Measurements from ENCODE around the gene PACS2.

The PACS2 gene

DNA sequence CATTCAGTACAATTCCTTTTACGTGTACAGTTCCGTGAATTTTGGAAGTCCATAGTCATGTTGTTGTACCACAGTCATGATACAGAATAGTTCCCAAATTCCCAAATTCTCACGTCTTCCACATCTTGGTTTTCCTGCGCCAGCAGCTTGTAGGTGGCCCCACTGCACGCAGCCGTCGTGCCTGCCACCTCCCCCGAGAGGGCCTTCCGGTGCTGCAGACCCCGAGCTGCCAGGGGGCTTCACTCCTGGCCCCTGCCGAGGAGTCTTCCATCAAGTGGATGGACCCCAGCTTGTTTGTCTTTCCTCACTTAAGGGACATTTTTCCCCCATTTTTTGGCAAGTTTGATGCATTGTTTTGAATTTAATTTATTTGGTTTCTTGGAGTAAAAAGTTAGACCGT is 121.9 kb downstream of the PACS2 start:
- DNase-seq (ENCODE audit: low spot score), result no peak
- TF ChIP-seq CTCF (IDR thresholded peaks at IDR 0.05; ENCODE audit: extremely low read depth, missing control alignments), result no peak

DNA sequence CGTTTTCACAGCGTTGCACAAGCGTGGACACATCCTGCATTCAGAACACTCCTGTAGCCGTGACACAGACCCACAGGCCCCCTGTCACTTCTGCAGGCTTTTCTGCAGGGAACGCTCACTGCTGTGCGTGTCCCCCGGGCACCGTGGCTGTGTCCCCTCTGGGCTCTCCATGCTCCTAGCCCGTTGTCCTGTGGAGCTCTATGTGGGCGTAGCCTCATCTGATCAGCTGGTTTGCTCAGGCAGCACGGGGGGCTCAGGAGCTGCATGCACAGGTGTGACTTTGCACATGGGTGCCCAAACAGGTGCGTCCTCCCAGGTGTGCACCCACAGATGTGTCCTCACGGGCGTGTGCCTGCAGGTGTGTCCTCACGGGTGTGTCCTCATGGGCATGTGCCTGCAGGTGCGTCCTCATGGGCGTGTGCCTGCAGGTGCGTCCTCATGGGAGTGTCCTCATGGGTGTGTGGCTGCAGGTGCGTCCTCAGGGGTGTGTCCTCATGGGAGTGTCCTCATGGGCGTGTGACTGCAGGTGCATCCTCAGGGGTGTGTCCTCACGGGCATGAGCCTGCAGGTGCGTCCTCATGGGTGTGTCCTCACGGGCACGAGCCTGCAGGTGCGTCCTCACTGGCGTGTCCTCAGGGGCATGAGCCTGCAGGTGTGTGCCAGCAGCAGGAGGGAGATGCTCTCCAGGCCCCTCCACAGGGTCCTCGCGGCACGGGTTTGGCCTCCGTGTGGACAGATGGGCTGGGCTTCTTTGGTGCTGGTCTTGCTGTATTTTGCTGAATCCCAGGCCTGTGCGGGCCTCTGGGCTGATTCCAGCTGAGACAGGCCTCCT is 122.6 kb downstream of the PACS2 start:
- TF ChIP-seq CTCF (IDR thresholded peaks at IDR 0.05; ENCODE audit: extremely low read depth, missing control alignments), result no peak
- DNase-seq (ENCODE audit: low spot score), result no peak

GRCh38 chr14:105437723-105438500 is 123.4 kb downstream of the PACS2 start:
- DNase-seq (ENCODE audit: low spot score), result no peak
- TF ChIP-seq CTCF (IDR thresholded peaks at IDR 0.05; ENCODE audit: extremely low read depth, missing control alignments), result no peak

DNA sequence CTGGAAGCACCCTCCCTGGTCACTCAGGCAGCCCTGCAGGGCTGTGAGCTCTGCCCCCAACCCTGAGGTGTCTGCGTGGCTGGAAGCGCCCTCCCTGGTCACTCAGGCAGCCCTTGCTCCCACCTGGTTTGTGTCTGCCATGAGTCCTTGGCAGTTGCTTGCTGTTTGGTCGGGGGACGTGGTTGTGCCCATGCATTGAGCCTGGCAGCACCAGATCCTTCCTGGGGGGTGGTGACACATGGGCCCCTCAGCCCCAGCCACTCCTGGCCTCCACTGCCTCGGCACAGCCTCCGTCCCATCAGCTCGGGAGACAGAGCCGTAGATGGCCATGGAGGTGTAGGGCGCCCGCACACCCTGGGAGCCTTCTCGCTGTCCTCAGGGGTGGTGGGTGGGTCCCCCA is 124.6 kb downstream of the PACS2 start:
- DNase-seq (ENCODE audit: low spot score), result no peak
- TF ChIP-seq CTCF (IDR thresholded peaks at IDR 0.05; ENCODE audit: extremely low read depth, missing control alignments), result no peak

- no peak for TF ChIP-seq CTCF (IDR thresholded peaks at IDR 0.05; ENCODE audit: extremely low read depth, missing control alignments)
- no peak for DNase-seq (ENCODE audit: low spot score)
These were observed 125.4 kb downstream of the PACS2 start for GRCh38 chr14:105439710-105440553.

- TF ChIP-seq CTCF (IDR thresholded peaks at IDR 0.05; ENCODE audit: extremely low read depth, missing control alignments), result no peak
- no peak for DNase-seq (ENCODE audit: low spot score)
These were observed 126.0 kb downstream of the PACS2 start for GRCh38 chr14:105440554-105440900.
